HG03469 (cell line): Measurements from ENCODE around the gene NRG3.

ENCODE experiments used
- ATAC-seq: cut with Tn5 transposase; IDR thresholded peaks from one replicate; pipeline ENCODE4 v1.9.1; 2021; ENCODE audit warnings: mild to moderate bottlenecking, moderate library complexity, moderate number of reproducible peaks; ENCODE audit not compliant: unreplicated experiment

The NRG3 gene

DNA sequence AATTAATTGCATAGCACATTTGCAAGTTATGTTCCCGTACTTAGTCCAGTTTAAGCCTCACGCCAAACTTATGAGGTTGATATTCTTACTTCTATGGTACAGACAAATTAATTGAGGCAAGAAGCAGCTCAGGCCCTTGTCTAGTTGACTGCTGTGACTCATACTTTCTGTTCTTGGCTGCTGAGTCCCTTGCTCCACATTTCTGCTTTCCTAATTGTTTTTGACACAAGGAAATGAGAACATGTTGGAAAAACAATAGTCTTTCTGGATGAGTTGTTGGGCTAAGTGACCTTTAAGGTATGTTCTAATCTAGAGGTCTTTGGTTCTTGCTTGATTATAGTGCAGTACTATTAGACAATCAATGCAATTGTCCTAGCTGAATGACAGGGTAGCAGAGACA lies 331.8 kb downstream of the NRG3 start:
- no peak for ATAC-seq

DNA sequence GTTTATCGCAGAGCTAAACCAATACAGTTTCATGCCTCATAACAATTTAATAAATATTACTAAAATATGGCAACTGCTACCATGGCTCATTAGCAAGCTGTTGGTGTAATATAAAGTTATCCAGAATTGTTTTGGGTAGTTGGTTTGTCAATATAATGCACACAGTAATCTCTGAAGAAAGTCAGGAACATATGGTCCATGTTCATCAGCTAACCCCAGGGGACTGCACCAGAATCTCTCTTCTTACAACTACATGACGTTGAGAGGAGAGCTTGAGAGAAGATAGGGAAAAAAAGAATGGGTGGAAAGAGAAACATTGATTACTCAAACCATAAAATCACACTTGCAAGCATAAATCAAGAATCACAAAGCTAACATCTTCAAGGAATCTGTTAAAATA lies 333.7 kb downstream of the NRG3 start:
- ATAC-seq: no peak

DNA sequence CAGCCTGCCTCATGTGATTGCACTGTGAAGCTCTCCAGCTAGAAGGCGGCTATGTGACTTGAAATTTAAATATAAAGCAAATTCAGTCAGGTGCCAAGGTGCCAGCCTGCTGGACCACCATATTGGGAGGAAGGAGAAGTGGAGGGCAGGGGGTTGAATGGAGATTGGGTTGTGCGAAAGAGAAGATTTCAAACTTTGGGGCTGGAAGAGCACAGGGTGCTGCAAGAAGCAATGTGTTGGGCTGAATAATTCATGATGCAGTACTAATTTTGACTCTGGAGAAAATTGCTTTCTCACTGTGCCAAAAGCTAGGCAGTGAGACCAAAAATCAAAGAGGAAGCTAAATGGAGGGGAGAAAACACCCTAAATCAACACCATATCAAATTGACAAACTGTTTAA lies 335.3 kb downstream of the NRG3 start:
- ATAC-seq: no peak

DNA sequence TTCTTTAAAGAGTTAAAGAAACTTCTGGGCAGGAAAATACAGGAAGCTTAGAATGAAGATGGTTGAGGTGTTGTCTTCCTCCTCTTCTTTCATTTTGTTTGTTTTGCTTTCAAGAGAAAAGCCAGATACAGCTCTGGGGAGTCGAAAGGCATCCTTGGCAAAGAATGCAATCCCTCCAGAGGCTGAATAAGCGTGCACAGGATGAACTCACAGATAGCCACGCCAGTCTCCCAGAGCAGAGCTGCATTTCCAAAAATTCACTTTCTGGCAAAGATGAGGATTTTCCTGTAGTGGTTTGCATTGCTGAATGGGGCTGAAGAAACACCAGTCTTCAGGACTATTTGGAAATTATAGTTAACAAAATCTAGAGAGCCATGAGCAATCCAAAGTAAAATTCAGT lies 336.4 kb downstream of the NRG3 start:
- no peak for ATAC-seq

DNA sequence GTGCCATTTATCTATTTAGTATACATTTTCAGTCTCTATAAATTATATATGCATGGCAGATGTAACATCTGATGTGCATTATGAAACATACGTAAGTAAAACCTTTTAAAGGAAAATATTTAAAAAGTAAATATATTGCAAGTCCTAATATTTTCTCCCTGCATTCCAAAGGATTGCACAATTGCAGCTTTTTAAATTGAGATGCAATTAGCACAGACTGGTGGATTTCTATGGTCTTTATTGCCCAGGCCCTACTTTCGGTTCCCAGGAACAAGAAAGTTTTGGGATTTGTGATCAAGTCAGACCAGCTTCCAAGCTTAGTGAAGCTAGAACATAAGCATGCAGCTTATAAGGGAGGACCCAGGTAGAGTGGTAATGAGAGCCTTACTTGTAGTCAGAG lies 337.8 kb downstream of the NRG3 start:
- ATAC-seq: no peak

DNA sequence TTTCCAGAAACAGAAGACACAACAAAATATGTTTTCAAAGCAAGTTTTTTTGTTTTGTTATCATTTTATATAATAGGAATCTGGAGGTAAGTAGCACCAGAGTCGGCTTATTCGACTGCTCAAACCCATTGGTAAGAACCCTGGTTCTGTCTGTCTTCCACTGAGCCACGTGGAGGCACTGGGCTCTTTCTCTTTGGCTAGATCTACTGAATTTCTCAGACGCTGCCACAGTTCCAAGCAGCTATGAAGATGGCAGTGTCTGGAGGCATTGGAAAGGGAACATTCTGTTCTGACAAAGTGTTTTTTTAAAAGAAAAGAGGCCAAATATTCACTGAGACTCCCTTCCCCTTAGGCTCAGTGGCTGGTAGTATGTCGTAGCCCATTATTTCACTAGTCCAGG lies 338.8 kb downstream of the NRG3 start:
- no peak for ATAC-seq

DNA sequence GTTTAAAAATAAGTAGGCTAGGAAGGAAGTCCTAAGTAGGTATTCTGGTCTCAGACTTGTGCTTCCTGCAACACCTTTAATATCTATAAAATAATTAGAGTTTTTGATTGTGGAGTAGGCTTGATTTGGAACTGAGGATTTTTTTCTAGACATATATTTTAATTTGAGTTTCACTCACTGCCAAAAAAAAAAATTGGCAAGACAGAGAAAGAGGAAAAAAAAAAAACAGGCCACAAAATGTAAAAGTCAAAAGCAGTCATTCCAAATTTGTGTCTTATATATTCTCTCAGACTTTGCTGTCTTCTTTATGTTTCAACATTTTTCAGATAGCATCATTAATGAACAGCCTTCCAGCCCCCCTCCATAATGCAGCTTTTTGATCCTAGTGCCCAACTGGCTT lies 346.1 kb downstream of the NRG3 start:
- no peak for ATAC-seq

DNA sequence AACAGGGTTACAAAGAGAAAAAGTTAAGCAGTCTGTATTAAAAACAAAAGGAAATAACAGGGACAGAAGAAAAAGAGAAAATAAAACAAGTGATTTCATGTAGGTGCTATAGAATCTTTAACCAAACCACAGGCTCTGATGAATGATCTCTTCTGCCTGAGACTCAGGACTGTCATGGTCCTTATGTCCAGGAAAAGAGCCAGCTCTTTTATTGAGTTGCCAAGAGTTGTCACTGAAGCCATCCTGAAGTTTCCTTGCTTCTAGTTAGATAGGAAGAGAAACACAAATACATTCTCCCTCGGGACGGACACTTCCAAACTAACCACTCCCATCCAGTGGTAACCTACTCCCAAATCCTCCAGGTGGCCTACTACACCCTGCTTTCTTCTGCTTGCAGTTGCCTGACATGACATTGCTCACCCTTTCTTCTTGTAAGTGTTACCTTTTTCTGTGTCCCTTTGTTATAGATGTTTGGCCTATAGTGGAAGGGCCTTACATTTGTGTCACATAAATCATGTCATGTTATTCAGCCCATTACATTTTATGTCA lies 346.7 kb downstream of the NRG3 start:
- ATAC-seq: no peak

DNA sequence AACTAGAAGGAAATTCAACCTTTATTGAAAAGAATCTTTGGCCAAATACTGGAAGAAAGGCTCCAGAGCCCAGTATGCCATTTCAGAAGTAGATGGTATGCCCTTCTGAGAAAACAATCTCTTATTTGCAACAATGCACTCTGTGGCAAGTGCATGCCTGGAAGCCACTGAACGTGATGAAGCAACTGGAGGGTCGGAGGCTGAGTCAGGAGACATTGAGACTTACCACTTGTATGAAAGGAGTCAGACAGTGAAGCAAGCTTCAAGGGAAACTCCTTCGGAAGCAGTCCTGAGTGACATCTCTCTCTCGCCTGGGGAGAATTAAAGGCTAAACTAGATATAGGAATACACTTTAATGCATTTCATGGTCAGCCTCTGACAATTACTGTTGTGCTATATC lies 353.7 kb downstream of the NRG3 start:
- ATAC-seq: no peak

DNA sequence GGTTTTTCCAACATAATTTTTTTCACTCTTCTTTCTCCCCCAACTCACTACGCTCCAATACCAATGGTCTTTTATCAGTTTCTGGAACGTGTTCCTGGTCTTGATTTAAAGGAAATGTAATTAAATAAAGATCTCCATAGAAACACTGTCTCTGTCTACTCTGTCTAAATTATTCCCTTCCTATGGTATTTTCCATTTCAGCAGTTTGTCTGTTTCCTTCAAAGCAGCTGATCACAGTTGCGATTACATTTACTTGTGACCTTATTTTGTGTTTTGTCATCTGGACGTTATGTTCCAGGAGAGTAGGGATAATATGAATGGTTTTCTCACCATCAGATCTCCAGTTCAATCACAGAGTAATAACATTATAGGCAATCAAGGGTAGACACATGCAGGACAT lies 359.2 kb downstream of the NRG3 start:
- no peak for ATAC-seq

DNA sequence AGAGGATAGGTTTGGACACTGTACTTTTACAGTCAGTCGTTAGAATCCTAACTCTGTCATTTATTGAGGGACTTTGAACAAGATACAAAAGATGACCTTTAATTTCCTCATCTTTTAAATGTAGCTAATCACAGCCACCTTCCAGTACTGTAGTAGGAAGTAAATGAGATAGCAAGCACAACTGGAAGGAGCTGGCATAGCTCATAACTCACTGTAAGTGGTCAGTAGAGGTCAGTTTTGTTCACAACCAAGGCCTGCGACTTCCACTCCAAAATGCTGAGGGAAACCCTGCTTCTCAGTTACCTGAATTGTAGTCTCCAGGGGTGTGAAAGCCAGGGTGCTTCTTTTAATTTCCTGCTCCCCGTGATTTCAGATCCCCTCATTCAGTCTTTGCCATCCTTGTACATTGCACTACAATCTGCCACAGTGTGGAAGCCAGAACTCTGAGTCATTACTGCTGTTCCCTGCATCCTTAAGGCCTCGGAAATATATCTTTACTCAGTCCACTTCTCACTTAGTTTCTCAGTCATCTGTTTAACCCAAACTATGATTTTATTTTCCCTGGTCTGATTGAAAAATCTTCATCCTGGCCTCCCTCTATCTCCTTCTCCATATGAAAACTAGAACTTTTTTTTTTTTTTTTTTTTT lies 361.2 kb downstream of the NRG3 start:
- no peak for ATAC-seq

DNA sequence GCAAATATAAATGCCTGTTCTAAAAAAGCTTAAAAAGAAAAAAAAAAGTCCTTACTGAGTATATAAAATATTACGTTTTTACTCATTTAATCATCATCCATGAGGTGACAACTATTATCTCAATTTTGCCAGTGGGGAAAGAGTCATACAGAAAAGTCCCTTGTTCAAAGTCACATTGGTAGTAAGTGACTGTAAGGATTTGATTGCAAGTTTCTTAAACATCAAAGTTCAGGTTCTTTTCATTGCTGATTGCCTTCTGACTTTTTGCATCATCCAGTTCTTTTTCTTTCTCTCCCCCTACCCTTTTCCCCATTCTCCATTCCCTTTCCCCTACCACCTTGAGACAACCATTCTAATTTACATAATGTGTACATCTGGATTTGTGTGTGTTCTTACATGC lies 363.3 kb downstream of the NRG3 start:
- ATAC-seq: no peak

DNA sequence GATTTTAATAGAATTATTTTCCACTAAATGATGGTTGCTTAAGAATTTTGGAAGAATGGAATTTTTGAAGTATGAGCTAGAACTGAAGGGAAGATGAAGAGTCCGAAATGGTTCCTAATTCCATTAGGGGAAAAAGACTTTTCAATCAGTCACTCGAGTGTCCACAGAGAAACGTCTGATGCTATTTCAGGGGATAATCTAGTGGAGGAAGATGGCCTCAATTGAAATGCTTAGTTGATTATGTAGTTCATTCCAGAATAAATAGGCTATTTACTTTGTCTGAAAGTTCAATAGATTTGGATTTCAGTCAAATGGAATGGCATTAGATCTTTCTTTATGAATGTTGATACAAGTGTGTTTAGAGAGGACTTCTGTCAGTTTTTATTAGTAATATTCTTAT lies 365.4 kb downstream of the NRG3 start:
- ATAC-seq: no peak

DNA sequence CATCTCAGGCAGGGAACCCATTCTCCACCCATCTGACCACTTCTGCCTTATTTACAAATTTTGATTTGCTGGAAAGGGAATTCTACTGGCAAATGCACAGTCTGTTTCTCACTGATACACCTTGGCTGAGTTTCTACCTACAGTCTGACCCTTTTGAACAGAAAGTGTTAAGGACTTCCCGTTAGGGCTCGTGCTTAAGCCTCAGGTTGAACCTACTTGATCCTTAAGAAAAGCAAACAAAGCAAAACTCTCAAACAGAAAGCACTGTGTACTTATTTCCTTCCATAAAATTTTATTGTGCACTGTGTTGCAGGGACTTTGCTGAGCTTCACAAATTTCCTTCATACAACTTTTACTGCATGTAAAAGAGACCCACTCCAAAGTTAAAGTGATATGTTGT lies 367.8 kb downstream of the NRG3 start:
- no peak for ATAC-seq

DNA sequence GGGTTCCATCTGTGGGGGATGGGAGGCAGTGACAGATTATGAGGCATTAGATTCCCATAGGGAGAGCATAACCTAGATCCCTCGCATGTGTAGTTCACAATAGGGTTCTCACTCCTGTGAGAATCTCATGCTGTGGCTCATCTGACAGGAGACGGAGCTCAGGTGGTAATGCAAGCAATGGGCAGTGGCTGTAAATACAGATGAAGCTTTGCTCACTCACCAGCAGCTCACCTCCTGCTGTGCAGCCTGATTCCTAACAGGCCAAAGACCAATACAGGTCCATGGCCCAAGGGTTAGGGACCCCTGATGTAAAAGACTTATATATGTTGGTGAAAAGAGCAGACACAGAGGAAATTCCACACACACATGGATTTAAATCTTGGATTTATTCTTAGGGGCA lies 370.2 kb downstream of the NRG3 start:
- ATAC-seq: no peak

DNA sequence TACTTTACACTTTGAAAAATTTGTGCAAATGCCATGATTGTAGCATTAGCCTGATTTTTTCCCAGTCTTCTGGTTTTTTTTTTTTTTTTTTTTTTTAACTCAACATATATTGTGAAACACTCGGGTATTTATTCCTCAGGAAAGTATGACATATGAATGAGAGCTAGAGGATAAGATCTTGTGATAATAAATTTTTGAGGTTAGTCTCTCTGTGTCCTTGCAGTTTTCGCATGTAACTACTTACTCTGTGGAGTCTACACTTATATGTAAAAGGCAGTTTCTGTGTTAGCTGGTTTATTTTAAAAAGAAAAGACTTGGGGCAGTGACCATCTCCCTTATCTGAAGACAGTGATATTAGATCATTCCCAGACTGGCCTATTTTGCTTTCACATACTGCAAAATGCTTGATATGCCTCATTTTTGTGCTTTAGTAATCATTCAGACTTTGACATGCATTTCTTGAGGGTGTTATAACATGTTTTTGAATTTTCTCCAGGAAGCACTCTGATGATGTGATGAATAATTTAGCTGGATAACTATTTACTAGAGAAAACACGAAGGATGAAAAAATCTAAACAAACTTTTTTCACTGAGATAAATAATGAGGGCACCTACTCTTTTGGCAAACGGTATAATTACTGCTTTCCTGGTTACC lies 371.0 kb downstream of the NRG3 start:
- no peak for ATAC-seq

DNA sequence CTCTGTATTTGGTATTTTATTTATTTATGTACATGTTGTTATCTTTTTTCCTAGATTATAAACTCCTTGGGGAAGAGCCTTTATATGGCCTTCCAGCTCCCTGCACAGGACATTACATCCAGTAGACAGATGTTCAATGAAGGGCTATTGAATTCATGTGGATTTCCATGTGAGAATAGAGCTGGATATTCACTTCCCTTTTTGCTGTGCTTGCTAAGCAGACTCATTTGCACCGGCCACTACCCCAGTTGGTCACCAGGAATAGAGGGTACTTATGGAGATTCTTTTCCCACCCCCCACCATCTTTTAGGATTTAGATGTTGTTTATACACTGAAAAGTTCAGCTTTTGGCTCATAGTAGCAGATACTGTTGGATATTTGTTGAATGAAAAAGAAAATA lies 374.1 kb downstream of the NRG3 start:
- ATAC-seq: no peak

DNA sequence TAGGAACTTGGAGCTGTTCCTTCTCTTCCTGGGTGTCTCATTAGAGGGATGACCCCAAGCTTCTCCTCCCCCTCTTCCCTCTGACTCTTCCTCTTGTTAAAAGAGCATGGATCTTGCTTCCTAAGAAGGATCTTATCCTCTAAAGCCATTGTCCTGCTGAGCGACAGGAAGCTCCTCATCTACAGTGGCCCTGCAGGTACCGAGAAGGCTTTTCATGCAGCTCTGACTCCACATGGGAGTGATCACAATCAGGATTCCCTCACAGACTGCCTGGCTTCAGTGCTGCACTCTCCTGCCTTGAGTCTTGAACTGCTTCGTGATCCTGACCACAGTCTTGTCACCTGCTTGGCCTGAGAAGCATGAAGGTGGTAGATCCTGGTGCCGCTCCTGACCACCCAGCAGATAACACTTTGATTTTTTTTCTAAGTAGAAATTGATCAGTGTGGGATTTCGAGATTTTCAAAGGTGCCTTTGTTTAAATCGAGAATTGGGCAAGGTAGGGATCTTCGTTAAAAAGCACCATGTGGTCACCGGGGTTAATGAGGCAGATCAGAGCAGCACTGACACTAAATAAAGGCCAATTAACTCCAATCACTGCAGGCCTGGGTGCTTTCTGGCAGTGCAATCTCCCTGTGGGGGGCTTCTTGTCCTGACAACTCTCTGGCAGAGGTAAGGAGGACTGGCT lies 376.4 kb downstream of the NRG3 start:
- no peak for ATAC-seq

DNA sequence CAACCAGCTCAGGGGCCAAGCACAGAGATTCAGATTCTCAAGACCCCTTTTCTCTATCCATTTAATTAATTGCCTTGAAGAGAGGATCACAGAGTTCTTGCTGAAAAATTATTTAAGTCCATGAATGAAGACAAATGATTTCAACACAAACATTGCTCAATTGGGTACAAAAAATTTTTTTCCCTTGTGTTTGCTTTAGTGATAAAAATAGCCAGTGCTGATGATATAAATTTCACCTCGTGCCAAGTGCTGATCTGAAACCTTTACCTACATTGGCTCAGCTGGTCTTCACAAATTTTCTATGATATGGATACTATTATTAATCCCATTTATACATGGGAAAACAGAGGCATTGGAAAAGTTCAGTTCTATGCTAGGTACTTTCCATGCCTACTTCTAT lies 377.1 kb downstream of the NRG3 start:
- no peak for ATAC-seq

DNA sequence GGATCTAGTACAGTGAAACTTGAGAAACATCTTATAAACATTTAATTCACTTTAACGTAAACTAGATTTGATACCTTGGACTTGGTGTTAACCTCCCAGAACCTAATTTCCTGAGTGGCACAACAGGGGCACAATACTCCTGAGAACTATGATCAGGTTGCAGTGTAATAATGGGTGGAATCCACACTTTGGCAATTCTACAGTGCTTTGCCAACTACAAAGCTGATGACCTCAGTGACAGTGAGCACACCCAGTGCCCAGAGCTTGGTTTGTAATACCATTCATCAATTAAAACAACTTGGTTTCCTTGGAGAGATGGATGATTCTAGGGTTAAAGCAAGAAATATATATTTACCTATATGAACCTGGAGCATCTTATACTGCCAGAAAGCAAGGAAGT lies 379.2 kb downstream of the NRG3 start:
- no peak for ATAC-seq

DNA sequence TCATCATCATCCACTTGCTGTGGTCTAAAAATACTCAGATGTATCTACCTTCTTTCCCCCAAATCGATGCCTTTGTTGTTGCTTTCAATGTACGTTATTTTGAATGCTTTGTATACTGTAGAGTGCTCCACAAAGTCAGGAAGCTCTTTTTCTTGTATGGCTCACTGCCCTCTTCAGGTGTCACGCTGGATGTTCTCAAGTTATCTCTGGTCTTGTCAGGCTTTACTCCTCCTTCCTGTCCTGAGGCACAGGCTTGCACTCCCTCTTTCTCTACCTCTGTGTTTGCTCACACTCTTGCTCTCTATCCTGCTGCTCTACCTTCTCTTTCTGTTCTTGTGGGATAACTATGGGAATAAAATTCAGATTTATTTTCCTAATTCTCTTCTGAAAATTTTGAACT lies 381.3 kb downstream of the NRG3 start:
- ATAC-seq: no peak

DNA sequence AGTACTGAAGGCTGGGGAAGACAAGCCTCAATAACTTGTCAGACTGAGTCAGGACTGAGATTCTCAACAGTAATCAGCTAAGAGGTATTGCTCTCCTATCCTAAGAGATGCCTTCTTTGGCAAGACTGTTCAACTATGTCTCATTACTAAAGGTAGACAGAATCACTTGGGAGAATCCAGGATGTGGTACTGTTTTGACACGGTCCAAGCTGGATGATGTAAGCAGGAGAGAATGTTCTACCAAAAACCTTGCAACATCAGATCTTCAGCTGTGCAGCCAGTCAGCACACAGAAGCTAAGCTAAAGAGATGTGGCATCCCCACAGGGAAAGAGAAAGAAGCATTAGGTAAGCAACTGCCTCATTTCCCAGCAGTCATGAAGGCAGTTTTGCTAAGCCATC lies 391.4 kb downstream of the NRG3 start:
- no peak for ATAC-seq
